MM.1S (cell line): Measurements from ENCODE around the gene TRAIP.

Experiments
- DNase-seq: peaks from one replicate; pipeline ENCODE4 v3.0.0-alpha.2; 2015
- H2AFZ ChIP-seq: fragments of 300-600 bp; sonication (generic); 2 replicates; pipeline ENCODE4 v1.6.0; 2016; ENCODE audit warnings: antibody characterized with exemption, low read length
- H3F3A ChIP-seq: fragments of 300-600 bp; sonication (generic); 2 replicates; pipeline ENCODE4 v1.6.1; 2016; ENCODE audit warnings: mild to moderate bottlenecking, antibody characterized with exemption, low read length, moderate library complexity, mixed read lengths; ENCODE audit not compliant: insufficient read depth
- H3K27ac ChIP-seq: fragments of 300-600 bp; sonication (generic); 2 replicates; pipeline ENCODE4 v1.5.1; 2016; ENCODE audit warnings: mild to moderate bottlenecking, low read length
- H3K27me3 ChIP-seq: fragments of 300-600 bp; sonication (generic); replicated peaks from 2 replicates; pipeline ENCODE4 v1.6.0; 2016; ENCODE audit warnings: low read length; ENCODE audit not compliant: insufficient read depth
- H3K36me3 ChIP-seq: fragments of 300-600 bp; sonication (generic); replicated peaks from 2 replicates; pipeline ENCODE4 v1.6.1; 2016; ENCODE audit warnings: mild to moderate bottlenecking, low read length, mixed read lengths; ENCODE audit not compliant: insufficient read depth
- H3K4me1 ChIP-seq: fragments of 300-600 bp; sonication (generic); 2 replicates; pipeline ENCODE4 v1.6.1; 2016; ENCODE audit warnings: low read length, mixed read lengths
- H3K4me2 ChIP-seq: fragments of 300-600 bp; sonication (generic); 2 replicates; pipeline ENCODE4 v1.6.0; 2016; ENCODE audit warnings: low read depth, low read length
- H3K4me3 ChIP-seq: fragments of 300-600 bp; sonication (generic); 2 replicates; pipeline ENCODE4 v1.5.1; 2016; ENCODE audit warnings: low read length, mixed read lengths
- H3K79me2 ChIP-seq: fragments of 300-600 bp; sonication (generic); 2 replicates; pipeline ENCODE4 v1.6.1; 2016; ENCODE audit warnings: mixed run types, low read length, mixed read lengths
- H3K9ac ChIP-seq: fragments of 300-600 bp; sonication (generic); 2 replicates; pipeline ENCODE4 v1.6.1; 2016; ENCODE audit warnings: low read length, mixed read lengths
- H3K9me2 ChIP-seq: fragments of 300-600 bp; sonication (generic); replicated peaks from 2 replicates; pipeline ENCODE4 v1.6.1; 2016; ENCODE audit warnings: mild to moderate bottlenecking, low read length, mixed read lengths; ENCODE audit not compliant: insufficient read depth
- H3K9me3 ChIP-seq: fragments of 300-600 bp; sonication (generic); replicated peaks from 2 replicates; pipeline ENCODE4 v1.6.1; 2016; ENCODE audit warnings: mild to moderate bottlenecking, low read length, mixed read lengths; ENCODE audit not compliant: insufficient read depth
- H4K20me1 ChIP-seq: fragments of 300-600 bp; sonication (generic); 2 replicates; pipeline ENCODE4 v1.6.1; 2016; ENCODE audit warnings: mild to moderate bottlenecking, low read length, moderate library complexity, mixed read lengths; ENCODE audit not compliant: insufficient read depth
- CTCF ChIP-seq: fragments of 300-600 bp; sonication (generic); IDR thresholded peaks from 2 replicates; pipeline ENCODE4 v1.5.1; 2016; ENCODE audit warnings: antibody characterized with exemption, low read length, mixed read lengths
- EZH2 ChIP-seq: fragments of 300-600 bp; sonication (generic); optimal IDR thresholded peaks from 2 replicates; pipeline ENCODE3; 2017; ENCODE audit warnings: low read depth, mild to moderate bottlenecking, antibody characterized with exemption, low read length, mixed read lengths
- EZH2phosphoT487 ChIP-seq: fragments of 300-600 bp; sonication (generic); IDR thresholded peaks from 2 replicates; pipeline ENCODE4 v1.6.1; 2018; ENCODE audit warnings: antibody characterized with exemption, low read length

The TRAIP gene

GRCh38 chr3:49844464-49845183, 11.7 kb downstream of the TRAIP start:
- Histone ChIP-seq H2AFZ (no peak overlapping the region), H3K36me3 (no peaks in the 10 kb centered on the region), H3K79me2 (no peaks in the 10 kb centered on the region), H3K27me3 (no peaks in the 10 kb centered on the region), H3K9ac (no peak overlapping the region), H3K9me2 (no peaks in the 10 kb centered on the region), H3K4me1 (no peaks in the 10 kb centered on the region), H3K4me3 (no peak overlapping the region), H3F3A (no peaks in the 10 kb centered on the region), H3K27ac (no peak overlapping the region), H3K4me2 (no peak overlapping the region), H4K20me1 (no peaks in the 10 kb centered on the region; the same call in 1 of the 2 replicates), H3K9me3 (no peaks in the 10 kb centered on the region)
- TF ChIP-seq CTCF, result no peak
- no peak for TF ChIP-seq EZH2phosphoT487
- no peak for TF ChIP-seq EZH2
- DNase-seq, result no peak

- no peaks in the 10 kb centered on the region for H3F3A ChIP-seq
- no peaks in the 10 kb centered on the region for H3K9me2 ChIP-seq
- no peak overlapping the region for H3K27ac ChIP-seq
- no peaks in the 10 kb centered on the region for H3K4me1 ChIP-seq
- H4K20me1 ChIP-seq, result no peaks in the 10 kb centered on the region; the same call in 1 of the 2 replicates
- no peaks in the 10 kb centered on the region for H3K9me3 ChIP-seq
- H3K27me3 ChIP-seq, result no peaks in the 10 kb centered on the region
- no peak overlapping the region for H3K4me3 ChIP-seq
- H2AFZ ChIP-seq, result no peak overlapping the region
- no peak overlapping the region for H3K4me2 ChIP-seq
- TF ChIP-seq CTCF, result no peak
- TF ChIP-seq EZH2, result no peak
- no peak for TF ChIP-seq EZH2phosphoT487
- no peaks in the 10 kb centered on the region for H3K79me2 ChIP-seq
- H3K9ac ChIP-seq, result no peak overlapping the region
- no peaks in the 10 kb centered on the region for H3K36me3 ChIP-seq
- DNase-seq, result no peak
Observed at GRCh38 chr3:49842843-49843517, 13.4 kb downstream of the TRAIP start.

GRCh38 chr3:49841806-49842205, 14.6 kb downstream of the TRAIP start:
- no peaks in the 10 kb centered on the region for H3K36me3 ChIP-seq
- H3K4me1 ChIP-seq, result no peaks in the 10 kb centered on the region
- no peak overlapping the region for H3K27ac ChIP-seq

More at GRCh38 chr3:49841806-49842205, 14.6 kb downstream of the TRAIP start:
- Histone ChIP-seq H3K4me2 (no peak overlapping the region), H3K9me2 (no peaks in the 10 kb centered on the region), H2AFZ (no peak overlapping the region), H3K79me2 (no peaks in the 10 kb centered on the region), H4K20me1 (no peaks in the 10 kb centered on the region; the same call in 1 of the 2 replicates), H3K4me3 (no peak overlapping the region), H3K9ac (no peak overlapping the region), H3K27me3 (no peaks in the 10 kb centered on the region), H3K9me3 (no peaks in the 10 kb centered on the region), H3F3A (no peaks in the 10 kb centered on the region)
- TF ChIP-seq EZH2 (no peak), EZH2phosphoT487 (no peak), CTCF (no peak)
- no peak for DNase-seq
